ENCODE measurements around the gene ARHGAP15. TPM values are rescaled to one million over a fixed set of nuclear protein-coding genes. Genes with fewer than 3 reads are reported as not detected.

Gene ARHGAP15
- total RNA-seq, 1 experiment from 2014 or later: 0.42 TPM

DNA sequence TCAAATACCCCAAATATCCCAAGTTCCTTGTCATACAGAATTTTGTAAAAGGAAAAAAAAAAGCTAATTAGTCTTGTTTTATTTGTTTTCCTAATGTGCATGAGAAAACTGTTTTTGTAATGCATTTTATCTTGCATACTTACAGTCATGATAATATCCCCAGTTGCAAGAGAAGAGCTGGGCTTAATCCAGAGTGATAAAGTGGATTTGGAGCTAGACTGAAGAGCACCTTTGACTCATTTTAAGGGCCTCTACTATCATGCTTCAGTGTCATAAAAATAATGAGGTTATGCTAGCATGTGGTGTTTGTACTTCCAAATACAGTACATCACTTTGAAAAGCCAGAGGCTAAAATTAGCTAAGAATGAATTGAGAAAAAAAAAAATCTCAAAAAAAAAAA is 26.4 kb downstream of the ARHGAP15 start:
- Histone ChIP-seq H3K9ac (ENCODE audit: low read length) (no peak overlapping the region), H3K27ac (ENCODE audit: low read depth, low read length) (no peak overlapping the region), H4K20me1 (ENCODE audit: insufficient read depth) (no peaks in the 10 kb centered on the region), H3K36me3 (ENCODE audit: control insufficient read depth in 1 of 2, insufficient read depth in 2 of 2, low read length in 2 of 2) (no peaks in the 10 kb centered on the region), H3K4me1 (ENCODE audit: control insufficient read depth in 1 of 2, insufficient read depth in 2 of 2, low read length in 2 of 2) (no peaks in the 10 kb centered on the region), H2AFZ (ENCODE audit: low read depth, low read length, poor library complexity, severe bottlenecking) (no peak overlapping the region), H3K4me2 (ENCODE audit: low read length) (no peak overlapping the region), H3K79me2 (ENCODE audit: insufficient read depth, low read length) (no peaks in the 10 kb centered on the region), H3K27me3 (ENCODE audit: insufficient read depth, low read length) (peaks cover 52% of the 10 kb centered on the region), H3K4me3 (replicated peaks in 1 of 2; ENCODE audit: low read depth in 1 of 2, low read length in 2 of 2) (no peak overlapping the region), H3K9me3 (ENCODE audit: control insufficient read depth in 1 of 2, insufficient read depth in 1 of 2, low read depth in 1 of 2, low read length in 2 of 2) (no peaks in the 10 kb centered on the region), H3K9me2 (ENCODE audit: insufficient read depth) (no peaks in the 10 kb centered on the region)
- no peak for ATAC-seq
- ChIA-PET POLR2A (no interaction called here), RAD21 (ENCODE audit: low non-redundant PET in 1 of 2, low total read pairs in 2 of 2, uncharacterized antibody in 2 of 2, unreplicated experiment in 2 of 2) (no interaction called here), CTCF (interaction anchor here (1.1 kb wide), 1 partner anchor 104 kb away, joined by 3 read pairs; no protein-coding TSS in a partner anchor)
- no TSS peak for BruUV-seq (replicated peaks)
- TF ChIP-seq CBX3 (IDR thresholded peaks at IDR 0.05; ENCODE audit: low read depth): no peak
- TF ChIP-seq FOSL1 (IDR thresholded peaks at IDR 0.05; ENCODE audit: low read depth): no peak
- TF ChIP-seq, protein P1, sequence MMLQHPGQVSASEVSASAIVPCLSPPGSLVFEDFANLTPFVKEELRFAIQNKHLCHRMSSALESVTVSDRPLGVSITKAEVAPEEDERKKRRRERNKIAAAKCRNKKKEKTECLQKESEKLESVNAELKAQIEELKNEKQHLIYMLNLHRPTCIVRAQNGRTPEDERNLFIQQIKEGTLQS (IDR thresholded peaks at IDR 0.05): no peak
- TF ChIP-seq TCF7L2 (IDR thresholded peaks at IDR 0.05; ENCODE audit: borderline replicate concordance, extremely low read depth, insufficient read depth, insufficient read length): no peak
- TF ChIP-seq ZNF274 (IDR thresholded peaks at IDR 0.05; ENCODE audit: low read depth, low read length): no peak
- TF ChIP-seq, protein P2, sequence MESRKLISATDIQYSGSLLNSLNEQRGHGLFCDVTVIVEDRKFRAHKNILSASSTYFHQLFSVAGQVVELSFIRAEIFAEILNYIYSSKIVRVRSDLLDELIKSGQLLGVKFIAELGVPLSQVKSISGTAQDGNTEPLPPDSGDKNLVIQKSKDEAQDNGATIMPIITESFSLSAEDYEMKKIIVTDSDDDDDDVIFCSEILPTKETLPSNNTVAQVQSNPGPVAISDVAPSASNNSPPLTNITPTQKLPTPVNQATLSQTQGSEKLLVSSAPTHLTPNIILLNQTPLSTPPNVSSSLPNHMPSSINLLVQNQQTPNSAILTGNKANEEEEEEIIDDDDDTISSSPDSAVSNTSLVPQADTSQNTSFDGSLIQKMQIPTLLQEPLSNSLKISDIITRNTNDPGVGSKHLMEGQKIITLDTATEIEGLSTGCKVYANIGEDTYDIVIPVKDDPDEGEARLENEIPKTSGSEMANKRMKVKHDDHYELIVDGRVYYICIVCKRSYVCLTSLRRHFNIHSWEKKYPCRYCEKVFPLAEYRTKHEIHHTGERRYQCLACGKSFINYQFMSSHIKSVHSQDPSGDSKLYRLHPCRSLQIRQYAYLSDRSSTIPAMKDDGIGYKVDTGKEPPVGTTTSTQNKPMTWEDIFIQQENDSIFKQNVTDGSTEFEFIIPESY (IDR thresholded peaks at IDR 0.05; ENCODE audit: extremely low read depth, insufficient replicate concordance, low read length): no peak
- no peak for TF ChIP-seq MAX (IDR thresholded peaks at IDR 0.05)
- no peak for TF ChIP-seq ELF1 (IDR thresholded peaks at IDR 0.05; ENCODE audit: borderline replicate concordance, low read depth)
- TF ChIP-seq, protein P3, sequence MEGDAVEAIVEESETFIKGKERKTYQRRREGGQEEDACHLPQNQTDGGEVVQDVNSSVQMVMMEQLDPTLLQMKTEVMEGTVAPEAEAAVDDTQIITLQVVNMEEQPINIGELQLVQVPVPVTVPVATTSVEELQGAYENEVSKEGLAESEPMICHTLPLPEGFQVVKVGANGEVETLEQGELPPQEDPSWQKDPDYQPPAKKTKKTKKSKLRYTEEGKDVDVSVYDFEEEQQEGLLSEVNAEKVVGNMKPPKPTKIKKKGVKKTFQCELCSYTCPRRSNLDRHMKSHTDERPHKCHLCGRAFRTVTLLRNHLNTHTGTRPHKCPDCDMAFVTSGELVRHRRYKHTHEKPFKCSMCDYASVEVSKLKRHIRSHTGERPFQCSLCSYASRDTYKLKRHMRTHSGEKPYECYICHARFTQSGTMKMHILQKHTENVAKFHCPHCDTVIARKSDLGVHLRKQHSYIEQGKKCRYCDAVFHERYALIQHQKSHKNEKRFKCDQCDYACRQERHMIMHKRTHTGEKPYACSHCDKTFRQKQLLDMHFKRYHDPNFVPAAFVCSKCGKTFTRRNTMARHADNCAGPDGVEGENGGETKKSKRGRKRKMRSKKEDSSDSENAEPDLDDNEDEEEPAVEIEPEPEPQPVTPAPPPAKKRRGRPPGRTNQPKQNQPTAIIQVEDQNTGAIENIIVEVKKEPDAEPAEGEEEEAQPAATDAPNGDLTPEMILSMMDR (IDR thresholded peaks at IDR 0.05 in 2 of 3, conservative IDR thresholded peaks at IDR 0.05 in 1 of 3; ENCODE audit: borderline replicate concordance in 1 of 3, insufficient read depth in 1 of 3, low read depth in 2 of 3, low read length in 2 of 3): no peak
- TF ChIP-seq POLR2A (IDR thresholded peaks at IDR 0.05; ENCODE audit: borderline replicate concordance, extremely low read depth, insufficient read depth, insufficient read length): no peak
- no peak for TF ChIP-seq EZH2 (IDR thresholded peaks at IDR 0.05)
- no peak for TF ChIP-seq CEBPB (IDR thresholded peaks at IDR 0.05; ENCODE audit: low read depth)
- TF ChIP-seq SIN3A (IDR thresholded peaks at IDR 0.05; ENCODE audit: low read depth): no peak
- TF ChIP-seq REST (IDR thresholded peaks at IDR 0.05; ENCODE audit: low read depth): no peak
- no peak for TF ChIP-seq EZH2phosphoT487 (IDR thresholded peaks at IDR 0.05; ENCODE audit: borderline replicate concordance)
- TF ChIP-seq RAD21 (IDR thresholded peaks at IDR 0.05; ENCODE audit: low read depth): no peak
- TF ChIP-seq YY1 (IDR thresholded peaks at IDR 0.05; ENCODE audit: extremely low read depth, insufficient replicate concordance, low read depth, low read length): no peak
- DNase-seq (ENCODE audit: low read depth, low spot score): no peak
- intact Hi-C loops (cut with micrococcal nuclease): no loop called here
